ENCODE data around the gene PCBP2.
"Not testable (repeated sequence)": the region's sequence is repeated elsewhere in the genome, so short reads cannot be mapped to it uniquely, and the experiment has no call there.

DNA sequence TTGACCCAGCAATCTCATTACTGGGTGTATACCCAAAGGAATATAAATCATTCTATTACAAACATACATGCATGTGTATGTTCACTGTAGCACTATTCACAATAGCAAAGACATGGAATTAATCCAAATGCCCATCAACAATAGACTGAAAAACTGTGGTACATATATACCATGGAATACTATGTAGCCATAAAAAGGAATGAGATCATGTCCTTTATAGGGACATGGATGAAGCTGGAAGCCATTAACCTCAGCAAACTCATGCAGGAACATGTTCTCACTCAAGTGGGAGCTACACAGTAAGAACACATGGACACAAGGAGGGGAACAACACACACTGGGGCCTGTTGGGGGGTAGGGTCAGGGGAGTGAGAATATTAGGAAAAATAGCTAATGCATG lies 12.3 kb upstream of the PCBP2 start:
- TF ChIP-seq, protein P1, sequence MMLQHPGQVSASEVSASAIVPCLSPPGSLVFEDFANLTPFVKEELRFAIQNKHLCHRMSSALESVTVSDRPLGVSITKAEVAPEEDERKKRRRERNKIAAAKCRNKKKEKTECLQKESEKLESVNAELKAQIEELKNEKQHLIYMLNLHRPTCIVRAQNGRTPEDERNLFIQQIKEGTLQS (CRISPR knock-in tag; conservative IDR thresholded peaks at IDR 0.05): not testable (repeated sequence)
- TF ChIP-seq ATF6 (CRISPR knock-in tag; IDR thresholded peaks at IDR 0.05); ATF1 (CRISPR knock-in tag; IDR thresholded peaks at IDR 0.05); CTCF (IDR thresholded peaks at IDR 0.05); ZNF232 (CRISPR knock-in tag; IDR thresholded peaks at IDR 0.05); CBFB (CRISPR knock-in tag; IDR thresholded peaks at IDR 0.05; ENCODE audit: low read depth); MXD4 (CRISPR knock-in tag; IDR thresholded peaks at IDR 0.05; ENCODE audit: borderline replicate concordance); AFF4 (CRISPR knock-in tag; IDR thresholded peaks at IDR 0.05; ENCODE audit: borderline replicate concordance); USF1 (CRISPR knock-in tag; IDR thresholded peaks at IDR 0.05); SP1 (CRISPR knock-in tag; conservative IDR thresholded peaks at IDR 0.05): not testable (repeated sequence)
- TF ChIP-seq, protein P2, sequence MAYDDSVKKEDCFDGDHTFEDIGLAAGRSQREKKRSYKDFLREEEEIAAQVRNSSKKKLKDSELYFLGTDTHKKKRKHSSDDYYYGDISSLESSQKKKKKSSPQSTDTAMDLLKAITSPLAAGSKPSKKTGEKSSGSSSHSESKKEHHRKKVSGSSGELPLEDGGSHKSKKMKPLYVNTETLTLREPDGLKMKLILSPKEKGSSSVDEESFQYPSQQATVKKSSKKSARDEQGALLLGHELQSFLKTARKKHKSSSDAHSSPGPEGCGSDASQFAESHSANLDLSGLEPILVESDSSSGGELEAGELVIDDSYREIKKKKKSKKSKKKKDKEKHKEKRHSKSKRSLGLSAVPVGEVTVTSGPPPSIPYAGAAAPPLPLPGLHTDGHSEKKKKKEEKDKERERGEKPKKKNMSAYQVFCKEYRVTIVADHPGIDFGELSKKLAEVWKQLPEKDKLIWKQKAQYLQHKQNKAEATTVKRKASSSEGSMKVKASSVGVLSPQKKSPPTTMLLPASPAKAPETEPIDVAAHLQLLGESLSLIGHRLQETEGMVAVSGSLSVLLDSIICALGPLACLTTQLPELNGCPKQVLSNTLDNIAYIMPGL (CRISPR knock-in tag; IDR thresholded peaks at IDR 0.05): not testable (repeated sequence)
- TF ChIP-seq, protein P3, sequence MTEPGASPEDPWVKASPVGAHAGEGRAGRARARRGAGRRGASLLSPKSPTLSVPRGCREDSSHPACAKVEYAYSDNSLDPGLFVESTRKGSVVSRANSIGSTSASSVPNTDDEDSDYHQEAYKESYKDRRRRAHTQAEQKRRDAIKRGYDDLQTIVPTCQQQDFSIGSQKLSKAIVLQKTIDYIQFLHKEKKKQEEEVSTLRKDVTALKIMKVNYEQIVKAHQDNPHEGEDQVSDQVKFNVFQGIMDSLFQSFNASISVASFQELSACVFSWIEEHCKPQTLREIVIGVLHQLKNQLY (CRISPR knock-in tag; IDR thresholded peaks at IDR 0.05): not testable (repeated sequence)
- TF ChIP-seq, protein P4, sequence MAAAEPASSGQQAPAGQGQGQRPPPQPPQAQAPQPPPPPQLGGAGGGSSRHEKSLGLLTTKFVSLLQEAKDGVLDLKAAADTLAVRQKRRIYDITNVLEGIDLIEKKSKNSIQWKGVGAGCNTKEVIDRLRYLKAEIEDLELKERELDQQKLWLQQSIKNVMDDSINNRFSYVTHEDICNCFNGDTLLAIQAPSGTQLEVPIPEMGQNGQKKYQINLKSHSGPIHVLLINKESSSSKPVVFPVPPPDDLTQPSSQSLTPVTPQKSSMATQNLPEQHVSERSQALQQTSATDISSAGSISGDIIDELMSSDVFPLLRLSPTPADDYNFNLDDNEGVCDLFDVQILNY (CRISPR knock-in tag; IDR thresholded peaks at IDR 0.05): not testable (repeated sequence)
- TF ChIP-seq, protein P5, sequence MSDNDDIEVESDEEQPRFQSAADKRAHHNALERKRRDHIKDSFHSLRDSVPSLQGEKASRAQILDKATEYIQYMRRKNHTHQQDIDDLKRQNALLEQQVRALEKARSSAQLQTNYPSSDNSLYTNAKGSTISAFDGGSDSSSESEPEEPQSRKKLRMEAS (CRISPR knock-in tag; IDR thresholded peaks at IDR 0.05): not testable (repeated sequence)
